Measurements from ENCODE around the gene FAM53B.

FAM53B gene

DNA sequence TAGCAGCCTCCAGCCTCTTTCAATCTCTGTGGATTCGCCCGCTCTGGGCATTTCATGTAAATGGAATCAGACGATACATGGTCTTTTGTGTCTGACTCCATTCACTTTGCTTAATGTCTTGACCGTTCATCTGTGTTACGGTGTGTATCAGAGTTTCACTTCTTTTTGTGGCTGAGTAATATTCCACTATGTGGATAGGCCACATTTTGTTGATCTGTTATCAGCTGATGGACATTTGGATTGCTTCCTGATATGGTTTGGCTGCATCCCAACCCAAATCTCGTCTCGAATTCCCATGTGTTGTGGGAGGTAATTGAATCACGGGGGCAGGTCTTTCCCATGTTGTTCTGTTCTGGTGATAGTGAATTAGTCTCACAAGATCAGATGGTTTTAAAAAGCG is 173.5 kb downstream of the FAM53B start:
- Histone ChIP-seq H3K4me2 (peak overlapping the region in 1 of 11 experiments; percentile 78; a peak in 1 of 22 replicates), H3K27ac (no peak overlapping the region), H3K4me1 (peaks cover 0 to 45% (median 28%) of the 10 kb centered on the region in 10 experiments; a peak in 17 of 20 replicates), H4K20me1 (peaks cover 0 to 19% (median 0%) of the 10 kb centered on the region in 11 experiments; a peak in 1 of 22 replicates), H3K4me3 (no peak overlapping the region), H3K9me3 (replicated peaks in 1 of 11) (no peaks in the 10 kb centered on the region), H3K36me3 (no peaks in the 10 kb centered on the region), H3K27me3 (peaks cover 0 to 15% (median 4%) of the 10 kb centered on the region in 11 experiments; a peak in 9 of 22 replicates), H3K9ac (no peak overlapping the region)
- no peak for TF ChIP-seq Cebpa-rat (IDR thresholded peaks at IDR 0.05)

DNA sequence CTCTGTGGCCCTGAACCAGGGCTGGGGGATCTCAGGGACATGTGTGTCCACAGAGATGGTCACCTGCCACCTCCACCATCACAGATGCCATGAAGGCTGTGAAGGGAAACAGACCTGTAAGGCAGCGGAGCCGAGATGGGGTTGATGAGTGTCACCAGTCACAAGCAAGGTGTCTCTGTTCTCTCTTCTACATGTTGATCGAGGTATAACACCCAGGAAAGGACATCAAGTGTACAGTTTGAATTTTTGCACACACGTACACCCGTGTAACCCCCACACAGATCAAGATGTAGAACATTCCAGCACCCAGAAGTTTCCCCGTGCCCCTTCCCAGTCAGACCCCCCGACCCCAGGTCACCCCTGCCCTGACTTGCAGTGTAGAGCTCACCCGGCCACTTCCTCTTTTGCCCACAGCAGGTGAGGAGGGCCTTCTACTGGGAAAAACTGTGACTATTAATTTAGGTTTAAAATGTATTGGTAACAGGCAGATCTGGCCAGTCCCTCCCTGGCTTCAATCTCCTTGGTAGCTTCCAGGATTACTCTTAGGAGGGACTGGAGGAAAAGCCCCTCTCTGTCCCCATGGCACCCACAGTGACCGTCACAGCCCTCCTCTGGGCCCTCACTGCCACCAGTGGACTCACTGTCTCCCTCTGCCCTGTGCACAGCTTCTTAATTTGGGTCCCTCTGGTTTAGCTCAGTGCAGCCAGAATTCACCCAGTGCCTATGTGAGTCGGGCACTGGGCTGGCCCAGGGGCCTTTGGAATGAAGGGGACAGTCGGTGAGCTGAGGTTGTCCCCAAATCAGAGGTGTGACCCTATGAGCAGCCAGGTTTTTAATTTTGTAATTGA is 174.3 kb downstream of the FAM53B start:
- H3K9me3 ChIP-seq (replicated peaks in 1 of 11) = no peaks in the 10 kb centered on the region

More for the DNA sequence above, 174.3 kb downstream of the FAM53B start:
- Histone ChIP-seq H3K27ac (no peak overlapping the region), H3K9ac (peak overlapping the region in 3 of 11 experiments; percentile 39 to 46 (median 46); a peak in 5 of 22 replicates), H4K20me1 (peaks cover 0 to 11% (median 0%) of the 10 kb centered on the region in 11 experiments; a peak in 1 of 22 replicates), H3K27me3 (peaks cover 0 to 22% (median 6%) of the 10 kb centered on the region in 11 experiments; a peak in 9 of 22 replicates), H3K36me3 (no peaks in the 10 kb centered on the region), H3K4me1 (peaks cover 0 to 52% (median 36%) of the 10 kb centered on the region in 10 experiments; a peak in 17 of 20 replicates), H3K4me3 (no peak overlapping the region), H3K4me2 (peak overlapping the region in 9 of 11 experiments; percentile 12 to 78 (median 55); a peak in 16 of 22 replicates)
- no peak for TF ChIP-seq Cebpa-rat (IDR thresholded peaks at IDR 0.05)

Data from BLaER1 treated with 17β-estradiol and CSF1 and Interleukin-3, amounts not matched to agents 10 nM and 100 nM (cell line).